AG04449 (cell line): ENCODE results near the gene ZFYVE1.

Experiments used
- CTCF ChIA-PET: fragments of 350-600 bp; formaldehyde crosslinking; extraction: SDS; loops from one replicate; lab custom pipeline; 2021; ENCODE audit warnings: antibody characterized with exemption; lab: Yijun Ruan, JAX
- POLR2A ChIA-PET: fragments of 400-600, 350-600 bp; formaldehyde crosslinking; extraction: SDS; loops from one replicate; lab custom pipeline; 2020; ENCODE audit warnings: antibody characterized with exemption, inconsistent platforms; lab: Yijun Ruan, JAX
- DNase-seq: peaks from one replicate; pipeline ENCODE4 v3.0.0-alpha.2; 2010; ENCODE audit warnings: low read depth, low spot score
- H3K4me3 ChIP-seq: 2 replicates; pipeline ENCODE4 v1.5.1; 2011; ENCODE audit warnings: low read depth, mild to moderate bottlenecking, control low read depth, low read length
- TF ChIP-seq, protein P1 (sequence below): IDR thresholded peaks from one replicate; pipeline ENCODE4 v1.5.1; 2011; ENCODE audit warnings: mild to moderate bottlenecking, moderate library complexity, low read length, control low read depth, inconsistent platforms; ENCODE audit not compliant: insufficient read depth; ENCODE audit errors: missing control alignments

ZFYVE1 gene

GRCh38 chr14:72990171-72990570 is 36.7 kb downstream of the ZFYVE1 start:
- no peak overlapping the region for H3K4me3 ChIP-seq
- CTCF ChIA-PET: interaction anchor here (1.9 kb wide), 1 partner anchor 42 kb away, joined by 9 read pairs; no protein-coding TSS in a partner anchor
- POLR2A ChIA-PET: no interaction called here
- TF ChIP-seq, protein P1, sequence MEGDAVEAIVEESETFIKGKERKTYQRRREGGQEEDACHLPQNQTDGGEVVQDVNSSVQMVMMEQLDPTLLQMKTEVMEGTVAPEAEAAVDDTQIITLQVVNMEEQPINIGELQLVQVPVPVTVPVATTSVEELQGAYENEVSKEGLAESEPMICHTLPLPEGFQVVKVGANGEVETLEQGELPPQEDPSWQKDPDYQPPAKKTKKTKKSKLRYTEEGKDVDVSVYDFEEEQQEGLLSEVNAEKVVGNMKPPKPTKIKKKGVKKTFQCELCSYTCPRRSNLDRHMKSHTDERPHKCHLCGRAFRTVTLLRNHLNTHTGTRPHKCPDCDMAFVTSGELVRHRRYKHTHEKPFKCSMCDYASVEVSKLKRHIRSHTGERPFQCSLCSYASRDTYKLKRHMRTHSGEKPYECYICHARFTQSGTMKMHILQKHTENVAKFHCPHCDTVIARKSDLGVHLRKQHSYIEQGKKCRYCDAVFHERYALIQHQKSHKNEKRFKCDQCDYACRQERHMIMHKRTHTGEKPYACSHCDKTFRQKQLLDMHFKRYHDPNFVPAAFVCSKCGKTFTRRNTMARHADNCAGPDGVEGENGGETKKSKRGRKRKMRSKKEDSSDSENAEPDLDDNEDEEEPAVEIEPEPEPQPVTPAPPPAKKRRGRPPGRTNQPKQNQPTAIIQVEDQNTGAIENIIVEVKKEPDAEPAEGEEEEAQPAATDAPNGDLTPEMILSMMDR: no peak
- DNase-seq: no peak

GRCh38 chr14:72986857-72987256 is 40.0 kb downstream of the ZFYVE1 start:
- POLR2A ChIA-PET: no interaction called here
- TF ChIP-seq, protein P1: no peak

DNA sequence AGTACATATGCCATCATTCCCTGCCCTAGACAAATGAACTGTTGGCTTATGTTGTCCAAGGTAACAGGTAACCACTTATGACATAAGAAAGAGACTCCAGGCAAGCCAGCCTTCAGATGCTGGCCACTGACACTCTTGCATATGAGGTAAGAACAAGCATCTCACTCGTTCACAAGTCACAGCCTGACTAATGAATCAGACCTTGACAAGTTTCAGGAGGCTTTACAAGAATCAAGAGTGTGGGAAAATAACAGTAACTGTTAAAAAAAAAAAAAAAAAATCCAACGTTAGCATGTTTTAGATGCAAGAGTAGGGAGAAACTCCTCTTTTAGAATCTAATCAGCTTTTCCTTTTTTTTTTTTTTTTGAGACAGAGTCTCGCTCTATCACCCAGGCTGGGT is 40.7 kb downstream of the ZFYVE1 start:
- no peak for DNase-seq
- ChIA-PET POLR2A (no interaction called here), CTCF (no interaction called here)
- no peak overlapping the region for H3K4me3 ChIP-seq
- TF ChIP-seq, protein P1: no peak

More at GRCh38 chr14:72986857-72987256, 40.0 kb downstream of the ZFYVE1 start:
- no peak for DNase-seq
- no peak overlapping the region for H3K4me3 ChIP-seq
- CTCF ChIA-PET: interaction anchor here (0.9 to 1.6 kb wide), 2 partner anchors 38 to 472 kb away, joined by 4 to 5 read pairs; no protein-coding TSS in a partner anchor

- ChIA-PET CTCF (interaction anchor here (0.6 to 2.5 kb wide), 4 partner anchors 13 to 469 kb away, joined by 3 to 13 read pairs (median 4); no protein-coding TSS in a partner anchor), POLR2A (no interaction called here)
- no peak overlapping the region for H3K4me3 ChIP-seq
- TF ChIP-seq, protein P1: no peak
- DNase-seq: no peak
Measured at GRCh38 chr14:72982146-72982708, 44.7 kb downstream of the ZFYVE1 start.

DNA sequence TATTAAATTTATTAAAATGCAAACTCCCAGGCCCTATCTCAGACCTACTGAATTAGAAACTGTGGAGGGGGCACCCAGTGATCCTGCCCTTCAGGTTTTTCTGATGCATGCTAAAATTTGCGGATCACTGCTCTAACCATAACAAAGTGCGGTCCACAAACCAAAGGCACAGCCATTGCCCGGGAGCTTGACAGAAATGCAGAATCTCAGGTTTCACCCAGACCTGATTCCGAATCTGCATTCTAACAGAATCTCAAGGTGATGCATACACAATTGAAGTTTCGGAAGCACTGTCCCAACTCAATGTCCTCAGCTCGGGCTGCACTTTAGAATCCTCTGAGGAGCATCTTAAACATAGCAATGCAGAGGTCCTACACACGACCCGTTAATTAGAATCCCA is 46.0 kb downstream of the ZFYVE1 start:
- POLR2A ChIA-PET: no interaction called here
- TF ChIP-seq, protein P1: no peak
- DNase-seq: no peak
- H3K4me3 ChIP-seq: no peak overlapping the region
- CTCF ChIA-PET: interaction anchor here (1.2 to 2.5 kb wide), 4 partner anchors 17 to 467 kb away, joined by 3 to 13 read pairs (median 4); no protein-coding TSS in a partner anchor

DNA sequence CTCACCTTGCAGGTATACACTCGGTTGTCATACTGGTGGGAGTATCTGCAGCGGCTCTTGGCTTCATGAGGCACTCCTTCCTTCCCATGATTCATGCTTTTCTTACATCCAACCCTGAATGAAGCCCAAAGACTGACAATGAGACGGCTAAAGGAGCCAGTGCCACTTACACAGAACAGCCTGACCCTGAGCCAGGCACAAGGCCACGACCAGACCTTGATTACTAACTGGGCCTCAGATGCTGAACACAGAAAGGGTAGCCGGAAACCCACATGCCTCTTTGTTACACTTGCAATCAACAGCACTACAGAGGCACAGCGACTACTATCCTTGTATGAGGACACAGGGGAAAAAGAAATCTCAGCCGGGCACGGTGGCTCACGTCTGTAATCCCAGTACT is 48.0 kb downstream of the ZFYVE1 start:
- no peak for DNase-seq
- TF ChIP-seq, protein P1: no peak
- POLR2A ChIA-PET: no interaction called here
- no peak overlapping the region for H3K4me3 ChIP-seq
- CTCF ChIA-PET: interaction anchor here (1.5 kb wide), 1 partner anchor 464 kb away, joined by 4 read pairs; no protein-coding TSS in a partner anchor
